Type B pancreatic cell (in vitro differentiated cells): ENCODE results near the gene MEF2A. TPM values are rescaled to one million over a fixed set of nuclear protein-coding genes. Genes with fewer than 3 reads are reported as not detected.

Experiments
- DNase-seq: peaks from one replicate; pipeline ENCODE4 v3.0.0; 2021; ENCODE audit warnings: mixed read lengths; ENCODE audit not compliant: unreplicated experiment; ENCODE audit errors: extremely low spot score
- H3K27ac Mint-ChIP-seq: 2 replicates; pipeline ENCODE4 v1.8.0; 2021; ENCODE audit warnings: mild to moderate bottlenecking, mixed read lengths
- H3K27me3 Mint-ChIP-seq: 2 replicates; pipeline ENCODE4 v1.8.0; 2021; ENCODE audit warnings: mixed read lengths
- H3K36me3 Mint-ChIP-seq: 2 replicates; pipeline ENCODE4 v1.8.0; 2021; ENCODE audit warnings: mixed read lengths
- H3K4me1 Mint-ChIP-seq: one replicate; pipeline ENCODE4 v1.8.0; 2021; ENCODE audit warnings: mixed read lengths; ENCODE audit not compliant: unreplicated experiment
- H3K4me3 Mint-ChIP-seq: 2 replicates; pipeline ENCODE4 v1.8.0; 2021; ENCODE audit warnings: mild to moderate bottlenecking, mixed read lengths
- H3K9me3 Mint-ChIP-seq: 2 replicates; pipeline ENCODE4 v1.8.0; 2021; ENCODE audit warnings: mixed read lengths
- CTCF ChIP-seq: fragments of 200-600 bp; sonication (generic); conservative IDR thresholded peaks from 2 replicates; pipeline ENCODE4 v1.5.0; 2021; ENCODE audit warnings: antibody characterized with exemption, mild to moderate bottlenecking
- total RNA-seq: library from RNA; stranded (reverse); gene quantifications from 2 replicates; pipeline ENCODE4 v1.2.1, GENCODE V29; 2021; ENCODE audit warnings: low replicate concordance

The MEF2A gene
- total RNA-seq, 1 donor from 2014 or later = 26.0 TPM

DNA sequence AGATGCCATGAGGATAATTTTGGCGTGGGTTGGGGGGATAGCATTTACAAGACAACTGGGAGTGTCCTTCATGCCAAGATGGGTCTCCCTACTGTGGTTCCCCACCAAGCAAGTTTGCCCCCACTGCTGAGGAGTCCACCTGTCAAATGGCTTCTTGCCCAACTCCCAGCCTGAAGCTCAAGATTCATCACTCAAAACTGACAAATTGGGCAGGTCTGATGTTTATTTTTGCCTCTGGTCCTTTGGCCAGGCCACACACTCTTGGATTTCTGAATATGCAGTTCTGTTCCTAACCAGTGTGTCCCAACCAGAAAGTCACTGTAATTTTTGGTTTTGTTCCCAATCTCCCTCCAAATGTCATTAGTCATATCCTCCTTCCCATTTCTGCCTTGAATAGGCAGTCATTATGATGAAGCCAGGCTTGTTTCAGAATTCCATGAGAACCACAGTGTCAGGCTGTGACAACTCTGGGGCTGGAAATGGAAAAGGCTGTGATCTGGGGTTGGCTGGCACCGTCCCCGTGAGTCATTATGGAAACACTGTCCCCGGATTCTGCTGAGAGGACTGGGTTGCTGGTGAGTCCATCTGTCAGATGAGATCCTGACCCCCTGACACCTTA lies 29.3 kb upstream of the MEF2A start:
- no peak for TF ChIP-seq CTCF
- H3K9me3 Mint-ChIP-seq = peaks cover 6% of the 10 kb centered on the region
- H3K4me1 Mint-ChIP-seq = no peaks in the 10 kb centered on the region
- no peaks in the 10 kb centered on the region for H3K27me3 Mint-ChIP-seq
- H3K27ac Mint-ChIP-seq = no peak overlapping the region
- H3K4me3 Mint-ChIP-seq = no peak overlapping the region
- no peak for DNase-seq
- H3K36me3 Mint-ChIP-seq = no peaks in the 10 kb centered on the region

- Mint-ChIP-seq H3K27ac (no peak overlapping the region), H3K36me3 (no peaks in the 10 kb centered on the region), H3K4me1 (no peaks in the 10 kb centered on the region), H3K4me3 (no peak overlapping the region), H3K9me3 (peaks cover 3% of the 10 kb centered on the region), H3K27me3 (no peaks in the 10 kb centered on the region)
- no peak for DNase-seq
- TF ChIP-seq CTCF = no peak
These were observed 28.4 kb upstream of the MEF2A start for GRCh38 chr15:99537344-99537743.

GRCh38 chr15:99538261-99538660 lies 27.5 kb upstream of the MEF2A start:
- no peaks in the 10 kb centered on the region for H3K9me3 Mint-ChIP-seq
- H3K4me3 Mint-ChIP-seq = no peak overlapping the region
- no peak overlapping the region for H3K27ac Mint-ChIP-seq
- H3K4me1 Mint-ChIP-seq = no peaks in the 10 kb centered on the region
- no peaks in the 10 kb centered on the region for H3K36me3 Mint-ChIP-seq
- TF ChIP-seq CTCF = no peak
- no peak for DNase-seq
- H3K27me3 Mint-ChIP-seq = no peaks in the 10 kb centered on the region

GRCh38 chr15:99542828-99543227 lies 23.0 kb upstream of the MEF2A start:
- no peaks in the 10 kb centered on the region for H3K9me3 Mint-ChIP-seq
- TF ChIP-seq CTCF = no peak
- H3K4me1 Mint-ChIP-seq = no peaks in the 10 kb centered on the region
- no peaks in the 10 kb centered on the region for H3K36me3 Mint-ChIP-seq
- no peaks in the 10 kb centered on the region for H3K27me3 Mint-ChIP-seq
- H3K27ac Mint-ChIP-seq = no peak overlapping the region
- DNase-seq = no peak
- no peak overlapping the region for H3K4me3 Mint-ChIP-seq

DNA sequence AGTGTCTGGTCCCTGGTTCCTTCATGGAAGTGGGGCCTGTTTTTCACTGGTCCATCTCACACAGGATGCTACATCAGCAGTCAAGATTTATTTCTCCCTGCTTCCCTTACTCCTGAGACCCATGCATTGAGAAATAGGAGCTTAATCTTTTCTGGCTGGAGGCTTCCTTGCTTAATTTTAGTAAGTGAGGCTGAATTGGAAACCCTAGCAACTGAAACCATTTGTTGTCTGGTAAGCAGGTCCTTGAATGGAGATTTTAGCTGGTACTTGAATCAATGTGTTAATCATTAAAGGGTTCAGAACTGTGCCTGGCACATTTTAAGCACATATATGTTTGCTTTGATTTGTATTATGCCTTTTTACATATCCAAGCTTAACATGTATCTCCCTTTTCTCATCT lies 20.2 kb upstream of the MEF2A start:
- no peaks in the 10 kb centered on the region for H3K27me3 Mint-ChIP-seq
- no peak for TF ChIP-seq CTCF
- no peaks in the 10 kb centered on the region for H3K9me3 Mint-ChIP-seq
- no peak for DNase-seq
- H3K27ac Mint-ChIP-seq = no peak overlapping the region
- H3K4me3 Mint-ChIP-seq = no peak overlapping the region
- H3K36me3 Mint-ChIP-seq = no peaks in the 10 kb centered on the region
- no peaks in the 10 kb centered on the region for H3K4me1 Mint-ChIP-seq
